ENCODE results near the gene WDFY3.

DNA sequence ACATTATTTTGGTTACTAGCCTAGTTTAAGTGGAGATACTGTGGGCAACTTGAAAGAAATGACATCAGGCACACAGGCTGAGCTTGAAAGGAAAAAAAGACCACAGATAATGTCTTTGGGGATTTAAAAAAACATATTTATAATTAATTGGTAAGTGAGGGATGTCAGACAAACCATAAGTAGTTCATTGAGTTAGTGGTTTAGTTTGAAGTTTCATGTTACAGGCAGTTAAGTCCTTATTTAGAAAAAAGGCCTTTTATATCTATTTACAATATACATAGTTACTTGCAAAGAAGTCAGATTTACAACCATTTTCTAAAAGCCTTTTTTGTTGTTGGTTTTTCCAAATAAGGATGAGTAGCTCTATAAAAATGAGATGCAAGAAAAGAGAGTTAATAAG is 294.3 kb downstream of the WDFY3 start:
- no peak for TF ChIP-seq POLR2A (IDR thresholded peaks at IDR 0.05)
- TF ChIP-seq, protein P1, sequence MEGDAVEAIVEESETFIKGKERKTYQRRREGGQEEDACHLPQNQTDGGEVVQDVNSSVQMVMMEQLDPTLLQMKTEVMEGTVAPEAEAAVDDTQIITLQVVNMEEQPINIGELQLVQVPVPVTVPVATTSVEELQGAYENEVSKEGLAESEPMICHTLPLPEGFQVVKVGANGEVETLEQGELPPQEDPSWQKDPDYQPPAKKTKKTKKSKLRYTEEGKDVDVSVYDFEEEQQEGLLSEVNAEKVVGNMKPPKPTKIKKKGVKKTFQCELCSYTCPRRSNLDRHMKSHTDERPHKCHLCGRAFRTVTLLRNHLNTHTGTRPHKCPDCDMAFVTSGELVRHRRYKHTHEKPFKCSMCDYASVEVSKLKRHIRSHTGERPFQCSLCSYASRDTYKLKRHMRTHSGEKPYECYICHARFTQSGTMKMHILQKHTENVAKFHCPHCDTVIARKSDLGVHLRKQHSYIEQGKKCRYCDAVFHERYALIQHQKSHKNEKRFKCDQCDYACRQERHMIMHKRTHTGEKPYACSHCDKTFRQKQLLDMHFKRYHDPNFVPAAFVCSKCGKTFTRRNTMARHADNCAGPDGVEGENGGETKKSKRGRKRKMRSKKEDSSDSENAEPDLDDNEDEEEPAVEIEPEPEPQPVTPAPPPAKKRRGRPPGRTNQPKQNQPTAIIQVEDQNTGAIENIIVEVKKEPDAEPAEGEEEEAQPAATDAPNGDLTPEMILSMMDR (IDR thresholded peaks at IDR 0.05) = no peak
